H9 (cell line): ENCODE results near the gene RC3H1. TPM values are rescaled to one million over a fixed set of nuclear protein-coding genes. Genes with fewer than 3 reads are reported as not detected.

Experiments used
- DNase-seq: peaks from one replicate; pipeline ENCODE4 v3.0.0-alpha.2; 2017
- H2AFZ ChIP-seq: one replicate; pipeline ENCODE4 v1.6.1; 2013; ENCODE audit warnings: mild to moderate bottlenecking, low read length, control low read depth, moderate library complexity
- H2AK5ac ChIP-seq: 2 replicates; pipeline ENCODE4 v1.6.1; 2013; ENCODE audit warnings: low read length, control low read depth, mixed read lengths; ENCODE audit not compliant: insufficient read length
- H2BK120ac ChIP-seq: one replicate; pipeline ENCODE4 v1.6.1; 2013; ENCODE audit warnings: low read depth, mild to moderate bottlenecking, low read length, control low read depth, inconsistent platforms; ENCODE audit not compliant: poor library complexity, severe bottlenecking
- H2BK12ac ChIP-seq: 2 replicates; pipeline ENCODE4 v1.6.1; 2013; ENCODE audit warnings: low read length, control low read depth, mixed read lengths, low read depth; ENCODE audit not compliant: insufficient read length
- H2BK15ac ChIP-seq: 2 replicates; pipeline ENCODE4 v1.6.1; 2013; ENCODE audit warnings: low read depth, low read length, control low read depth
- H2BK20ac ChIP-seq: one replicate; pipeline ENCODE4 v1.6.1; 2013; ENCODE audit warnings: low read depth, mild to moderate bottlenecking, low read length, control low read depth, inconsistent platforms; ENCODE audit not compliant: poor library complexity, severe bottlenecking
- H2BK5ac ChIP-seq: 2 replicates; pipeline ENCODE4 v1.6.1; 2013; ENCODE audit warnings: low read length, control low read depth, mixed read lengths; ENCODE audit not compliant: insufficient read length
- H3K14ac ChIP-seq: 2 replicates; pipeline ENCODE4 v1.6.1; 2013; ENCODE audit warnings: low read length, control low read depth; ENCODE audit not compliant: insufficient read depth
- H3K18ac ChIP-seq: 2 replicates; pipeline ENCODE4 v1.6.1; 2013; ENCODE audit warnings: low read depth, mild to moderate bottlenecking, mixed read lengths, low read length, control low read depth; ENCODE audit not compliant: insufficient read length
- H3K23ac ChIP-seq: 2 replicates; pipeline ENCODE4 v1.6.1; 2013; ENCODE audit warnings: low read length, control low read depth, mixed read lengths, low read depth; ENCODE audit not compliant: insufficient read length
- H3K23me2 ChIP-seq: 2 replicates; pipeline ENCODE4 v1.6.1; 2013; ENCODE audit warnings: low read depth, mild to moderate bottlenecking, mixed read lengths, low read length, control low read depth; ENCODE audit not compliant: insufficient read length, poor library complexity, severe bottlenecking
- H3K27ac ChIP-seq: 2 replicates; pipeline ENCODE4 v1.5.1; 2013; ENCODE audit warnings: low read length, control low read depth, mixed read lengths, low read depth; ENCODE audit not compliant: insufficient read length
- H3K27me3 ChIP-seq: 2 replicates; pipeline ENCODE4 v1.6.1; 2013; ENCODE audit warnings: low read length, control low read depth, inconsistent platforms; ENCODE audit not compliant: insufficient read depth
- H3K4ac ChIP-seq: 2 replicates; pipeline ENCODE4 v1.6.1; 2013; ENCODE audit warnings: low read depth, mild to moderate bottlenecking, control low read depth, inconsistent platforms, low read length, moderate library complexity
- H3K4me1 ChIP-seq: 2 replicates; pipeline ENCODE4 v1.6.1; 2013; ENCODE audit warnings: low read length, control low read depth, inconsistent platforms; ENCODE audit not compliant: insufficient read depth
- H3K4me2 ChIP-seq: 2 replicates; pipeline ENCODE4 v1.6.1; 2013; ENCODE audit warnings: low read length, control low read depth, mixed read lengths; ENCODE audit not compliant: insufficient read length, insufficient read depth
- H3K56ac ChIP-seq: 2 replicates; pipeline ENCODE4 v1.6.1; 2013; ENCODE audit warnings: low read depth, mild to moderate bottlenecking, mixed read lengths, low read length, control low read depth; ENCODE audit not compliant: insufficient read length
- H3K79me1 ChIP-seq: 2 replicates; pipeline ENCODE4 v1.6.1; 2013; ENCODE audit warnings: low read depth, mild to moderate bottlenecking, moderate library complexity, low read length, control low read depth, inconsistent platforms; ENCODE audit not compliant: insufficient read depth, poor library complexity, severe bottlenecking
- H3K79me2 ChIP-seq: 2 replicates; pipeline ENCODE4 v1.6.1; 2013; ENCODE audit warnings: low read length, control low read depth, inconsistent platforms; ENCODE audit not compliant: insufficient read depth
- H3K9ac ChIP-seq: 2 replicates; pipeline ENCODE4 v1.6.1; 2013; ENCODE audit warnings: low read length, control low read depth, mixed read lengths; ENCODE audit not compliant: insufficient read length; ENCODE audit errors: extremely low read depth
- H3K9me3 ChIP-seq: one replicate; pipeline ENCODE4 v1.6.1; 2013; ENCODE audit warnings: low read depth, low read length, inconsistent platforms; ENCODE audit not compliant: control insufficient read depth
- H3T11ph ChIP-seq: one replicate; pipeline ENCODE4 v1.6.1; 2013; ENCODE audit warnings: mild to moderate bottlenecking, low read length, control low read depth, inconsistent platforms
- H4K20me1 ChIP-seq: one replicate; pipeline ENCODE4 v1.6.1; 2013; ENCODE audit not compliant: control insufficient read depth, insufficient read length, insufficient read depth
- H4K5ac ChIP-seq: 2 replicates; pipeline ENCODE4 v1.6.1; 2013; ENCODE audit warnings: low read depth, mild to moderate bottlenecking, mixed read lengths, low read length, control low read depth; ENCODE audit not compliant: insufficient read length
- H4K8ac ChIP-seq: replicated peaks from 2 replicates; pipeline ENCODE4 v1.6.1; 2013; ENCODE audit warnings: low read length, control low read depth, mixed read lengths, low read depth; ENCODE audit not compliant: insufficient read length
- H4K91ac ChIP-seq: 2 replicates; pipeline ENCODE4 v1.6.1; 2013; ENCODE audit warnings: low read depth, mild to moderate bottlenecking, moderate library complexity, mixed read lengths, low read length, control low read depth; ENCODE audit not compliant: insufficient read length
- H3K27ac Mint-ChIP-seq, 3 experiments: 2 replicates in 2 of 3; 3 replicates in 1 of 3; pipeline ENCODE4 v1.8.0; 2020 to 2021; ENCODE audit warnings: mixed read lengths in 3 of 3, mild to moderate bottlenecking in 1 of 3, moderate library complexity in 1 of 3
- H3K27me3 Mint-ChIP-seq: 2 replicates; pipeline ENCODE4 v1.8.0; 2021; ENCODE audit warnings: low read depth, mild to moderate bottlenecking, moderate library complexity, mixed read lengths
- H3K36me3 Mint-ChIP-seq, 3 experiments: 2 replicates in 2 of 3; 3 replicates in 1 of 3; pipeline ENCODE4 v1.8.0; 2020 to 2021; ENCODE audit warnings: low read depth in 3 of 3, mixed read lengths in 3 of 3; ENCODE audit not compliant: insufficient read depth in 1 of 3
- H3K4me1 Mint-ChIP-seq, 2 experiments: 2 replicates each; pipeline ENCODE4 v1.8.0; 2020; ENCODE audit warnings: mixed read lengths in 2 of 2
- H3K4me3 Mint-ChIP-seq, 2 experiments: 2 replicates in 1 of 2; 3 replicates in 1 of 2; pipeline ENCODE4 v1.8.0; 2020 to 2021; ENCODE audit warnings: mild to moderate bottlenecking in 2 of 2, mixed read lengths in 2 of 2, moderate library complexity in 1 of 2
- H3K9me3 Mint-ChIP-seq, 2 experiments: 2 replicates in 1 of 2; 3 replicates in 1 of 2; pipeline ENCODE4 v1.8.0; 2020; ENCODE audit warnings: mild to moderate bottlenecking in 2 of 2, mixed read lengths in 2 of 2, moderate library complexity in 1 of 2
- WGBS: extraction: QIAGEN DNeasy Blood & Tissue Kit; methylation state at CpG from one replicate; pipeline ENCODE4 v1.1.7; 2013; ENCODE audit warnings: missing lambda C conversion rate, low lambda C conversion rate, mixed read lengths; ENCODE audit not compliant: insufficient read length; ENCODE audit errors: extremely low coverage; 5-methylcytosine and 5-hydroxymethylcytosine counted together
- total RNA-seq: library from RNA; stranded (reverse); gene quantifications from 2 replicates; pipeline ENCODE4 v1.2.1, GENCODE V29; 2021
- TF ChIP-seq, protein P1 (sequence below): fragments of 200-600 bp; sonication (generic); conservative IDR thresholded peaks from 3 replicates; pipeline ENCODE4 v1.8.0; 2021; ENCODE audit warnings: antibody characterized with exemption, mild to moderate bottlenecking

The RC3H1 gene
- total RNA-seq, 1 experiment from 2014 or later = 36.1 TPM

DNA sequence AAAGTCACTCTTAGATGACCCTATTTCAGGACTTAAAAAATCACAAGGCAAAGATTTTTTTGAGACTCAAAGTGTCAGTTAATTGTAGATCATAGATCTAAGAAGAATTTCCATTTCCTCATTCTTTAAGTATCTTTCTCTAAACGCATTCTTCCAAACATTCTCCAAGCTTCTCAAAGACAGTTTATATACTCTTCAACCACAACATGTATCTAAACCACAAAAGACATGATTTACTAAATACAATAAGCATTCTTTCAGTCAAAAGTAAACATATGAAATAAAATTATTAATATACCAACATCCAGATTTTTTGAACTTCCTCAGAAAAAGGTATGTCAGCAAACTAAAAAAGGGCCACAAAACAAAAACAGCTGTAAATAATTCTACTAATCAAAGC lies 24.4 kb downstream of the RC3H1 start:
- no peak for DNase-seq
- no peak overlapping the region for H4K8ac ChIP-seq
- H3K4ac ChIP-seq = no peak overlapping the region
- H3K9me3 ChIP-seq = no peaks in the 10 kb centered on the region
- Mint-ChIP-seq H3K4me1 (peaks cover 17% of the 10 kb centered on the region in 2 experiments), H3K36me3 (peaks cover 0 to 9% (median under 1%) of the 10 kb centered on the region in 3 experiments; a peak in 3 of 7 replicates), H3K27me3 (no peaks in the 10 kb centered on the region), H3K9me3 (no peaks in the 10 kb centered on the region), H3K27ac (no peak overlapping the region), H3K4me3 (no peak overlapping the region)
- no peaks in the 10 kb centered on the region for H3K27me3 ChIP-seq
- no peak overlapping the region for H3K4me2 ChIP-seq
- H3K23ac ChIP-seq = no peak overlapping the region
- no peak overlapping the region for H2AFZ ChIP-seq
- H2BK20ac ChIP-seq = no peak overlapping the region
- no peak overlapping the region for H3T11ph ChIP-seq
- H3K18ac ChIP-seq = no peak overlapping the region
- H3K79me1 ChIP-seq = peaks cover 3% of the 10 kb centered on the region
- TF ChIP-seq, protein P1, sequence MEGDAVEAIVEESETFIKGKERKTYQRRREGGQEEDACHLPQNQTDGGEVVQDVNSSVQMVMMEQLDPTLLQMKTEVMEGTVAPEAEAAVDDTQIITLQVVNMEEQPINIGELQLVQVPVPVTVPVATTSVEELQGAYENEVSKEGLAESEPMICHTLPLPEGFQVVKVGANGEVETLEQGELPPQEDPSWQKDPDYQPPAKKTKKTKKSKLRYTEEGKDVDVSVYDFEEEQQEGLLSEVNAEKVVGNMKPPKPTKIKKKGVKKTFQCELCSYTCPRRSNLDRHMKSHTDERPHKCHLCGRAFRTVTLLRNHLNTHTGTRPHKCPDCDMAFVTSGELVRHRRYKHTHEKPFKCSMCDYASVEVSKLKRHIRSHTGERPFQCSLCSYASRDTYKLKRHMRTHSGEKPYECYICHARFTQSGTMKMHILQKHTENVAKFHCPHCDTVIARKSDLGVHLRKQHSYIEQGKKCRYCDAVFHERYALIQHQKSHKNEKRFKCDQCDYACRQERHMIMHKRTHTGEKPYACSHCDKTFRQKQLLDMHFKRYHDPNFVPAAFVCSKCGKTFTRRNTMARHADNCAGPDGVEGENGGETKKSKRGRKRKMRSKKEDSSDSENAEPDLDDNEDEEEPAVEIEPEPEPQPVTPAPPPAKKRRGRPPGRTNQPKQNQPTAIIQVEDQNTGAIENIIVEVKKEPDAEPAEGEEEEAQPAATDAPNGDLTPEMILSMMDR = no peak
- no peak overlapping the region for H3K9ac ChIP-seq
- no peak overlapping the region for H2BK5ac ChIP-seq
- H3K23me2 ChIP-seq = no peaks in the 10 kb centered on the region
- H4K20me1 ChIP-seq = no peaks in the 10 kb centered on the region
- no peak overlapping the region for H2AK5ac ChIP-seq
- H3K56ac ChIP-seq = no peak overlapping the region
- H2BK120ac ChIP-seq = no peak overlapping the region
- H4K91ac ChIP-seq = no peak overlapping the region
- no peak overlapping the region for H3K27ac ChIP-seq
- WGBS = 100% methylated on average over 1 of the region's 1 CpG
- H4K5ac ChIP-seq = no peak overlapping the region
- peaks cover 4% of the 10 kb centered on the region; the same call in 1 of the 2 replicates for H3K4me1 ChIP-seq
- no peak overlapping the region for H2BK15ac ChIP-seq
- H3K14ac ChIP-seq = no peak overlapping the region
- peaks cover 3% of the 10 kb centered on the region; the same call in 1 of the 2 replicates for H3K79me2 ChIP-seq
- H2BK12ac ChIP-seq = no peak overlapping the region
